Panc1 (cell line): ENCODE measurements around the gene HTR1B. TPM values are rescaled to one million over a fixed set of nuclear protein-coding genes. Genes with fewer than 3 reads are reported as not detected.

ENCODE experiments used
- ATAC-seq: fragments of 200-7000 bp; cut with Tn5 transposase; 2 replicates; pipeline ENCODE4 v1.9.1; 2020; ENCODE audit warnings: mild to moderate bottlenecking, moderate library complexity
- BruUV-seq: library from RNA; stranded (reverse); fragments of 400-500 nt; replicated peaks from 2 replicates; lab custom pipeline; 2021; lab: Mats Ljungman, UMichigan
- CTCF ChIA-PET: fragments of 300-600 bp; sonication (Branson Sonifier 250); formaldehyde crosslinking; loops from one replicate; lab custom pipeline; 2022; ENCODE audit warnings: antibody characterized with exemption; lab: Charles Lee
- POLR2A ChIA-PET: fragments of 300-600 bp; sonication (Branson Sonifier 250); formaldehyde crosslinking; loops from one replicate; lab custom pipeline; 2022; ENCODE audit warnings: antibody characterized with exemption; lab: Charles Lee
- DNase-seq: peaks from one replicate; pipeline ENCODE4 v3.0.0-alpha.2; 2010; ENCODE audit warnings: low read depth, low spot score
- H3K27ac ChIP-seq: 2 replicates; pipeline ENCODE4 v1.5.1; 2011; ENCODE audit warnings: mild to moderate bottlenecking, low read length, inconsistent platforms
- H3K27me3 ChIP-seq: fragments of 200-500 bp; sonication (Bioruptor generic); 2 replicates; pipeline ENCODE4 v1.6.0; 2014; ENCODE audit warnings: low read length, inconsistent platforms; ENCODE audit not compliant: control insufficient read depth, insufficient read depth
- H3K36me3 ChIP-seq: fragments of 200-500 bp; sonication (Bioruptor generic); 2 replicates; pipeline ENCODE4 v1.5.1; 2014; ENCODE audit warnings: inconsistent platforms, mild to moderate bottlenecking, low read length, moderate library complexity; ENCODE audit not compliant: control insufficient read depth, insufficient read depth
- H3K4me1 ChIP-seq: 2 replicates; pipeline ENCODE4 v1.5.1; 2011; ENCODE audit warnings: inconsistent platforms, mild to moderate bottlenecking, low read length, moderate library complexity; ENCODE audit not compliant: control insufficient read depth, insufficient read depth
- H3K4me3 ChIP-seq, 2 experiments: 2 replicates each; pipeline ENCODE4 v1.5.1; 2011 to 2012; ENCODE audit warnings: low read depth in 2 of 2, low read length in 2 of 2, mild to moderate bottlenecking in 2 of 2, inconsistent platforms in 1 of 2, moderate library complexity in 1 of 2
- H3K9me3 ChIP-seq: fragments of 200-500 bp; sonication (Bioruptor generic); 2 replicates; pipeline ENCODE4 v1.5.1; 2014; ENCODE audit warnings: low read depth, mild to moderate bottlenecking, inconsistent platforms, low read length, moderate library complexity; ENCODE audit not compliant: control insufficient read depth, insufficient read depth
- POLR2AphosphoS5 ChIP-seq: IDR thresholded peaks from 2 replicates; pipeline ENCODE4 v1.6.1; 2012; ENCODE audit warnings: mild to moderate bottlenecking, low read depth, low read length, moderate library complexity
- REST ChIP-seq, 2 experiments: IDR thresholded peaks; 2 replicates each; pipeline ENCODE4 v1.6.1; 2011 to 2012; ENCODE audit warnings: low read depth in 2 of 2, control low read depth in 1 of 2, low read length in 1 of 2, mild to moderate bottlenecking in 1 of 2, moderate library complexity in 1 of 2; ENCODE audit not compliant: insufficient read depth in 1 of 2
- SIN3A ChIP-seq: IDR thresholded peaks from 2 replicates; pipeline ENCODE4 v1.6.1; 2012; ENCODE audit warnings: low read depth, mild to moderate bottlenecking, low read length, moderate library complexity, borderline replicate concordance; ENCODE audit not compliant: insufficient read depth
- TCF7L2 ChIP-seq: IDR thresholded peaks from 2 replicates; pipeline ENCODE4 v1.6.1; 2011; ENCODE audit warnings: mild to moderate bottlenecking, low read depth, low read length, inconsistent platforms
- in situ Hi-C: cut with HindIII; loops from 2 replicates; pipeline ENCODE4 v1.10.0; 2016; ENCODE audit warnings: low sequenced_read_pairs, low pct_unique_long_range_greater_than_20kb
- intact Hi-C: fragments of 100-400 bp; cut with micrococcal nuclease; formaldehyde crosslinking; loops from one replicate; pipeline ENCODE4 v1.10.0; 2022; ENCODE audit not compliant: unreplicated experiment
- total RNA-seq: library from RNA; stranded (reverse); gene quantifications from one replicate; pipeline ENCODE4 v1.2.1, GENCODE V29; 2021; ENCODE audit not compliant: unreplicated experiment
- TF ChIP-seq, protein P1 (sequence below): fragments of 450-650 bp; IDR thresholded peaks from 2 replicates; pipeline ENCODE4 v1.5.1; 2017; ENCODE audit warnings: mild to moderate bottlenecking

Gene HTR1B
- total RNA-seq, 1 experiment from 2014 or later, result 14.0 TPM

- Histone ChIP-seq H3K9me3 (0 out of 2 replicates have a peak, but pooled peaks cover 3% of the 10 kb centered on the region), H3K36me3 (no peaks in the 10 kb centered on the region), H3K4me1 (no peaks in the 10 kb centered on the region; the same call in 1 of the 2 replicates), H3K27me3 (no peaks in the 10 kb centered on the region), H3K27ac (peak overlapping the region; percentile 25; the same call in 1 of the 2 replicates), H3K4me3 (no peak overlapping the region)
- BruUV-seq, result no TSS peak
- intact Hi-C loops (no loop called here), in situ Hi-C loops (no loop called here)
- TF ChIP-seq, protein P1, sequence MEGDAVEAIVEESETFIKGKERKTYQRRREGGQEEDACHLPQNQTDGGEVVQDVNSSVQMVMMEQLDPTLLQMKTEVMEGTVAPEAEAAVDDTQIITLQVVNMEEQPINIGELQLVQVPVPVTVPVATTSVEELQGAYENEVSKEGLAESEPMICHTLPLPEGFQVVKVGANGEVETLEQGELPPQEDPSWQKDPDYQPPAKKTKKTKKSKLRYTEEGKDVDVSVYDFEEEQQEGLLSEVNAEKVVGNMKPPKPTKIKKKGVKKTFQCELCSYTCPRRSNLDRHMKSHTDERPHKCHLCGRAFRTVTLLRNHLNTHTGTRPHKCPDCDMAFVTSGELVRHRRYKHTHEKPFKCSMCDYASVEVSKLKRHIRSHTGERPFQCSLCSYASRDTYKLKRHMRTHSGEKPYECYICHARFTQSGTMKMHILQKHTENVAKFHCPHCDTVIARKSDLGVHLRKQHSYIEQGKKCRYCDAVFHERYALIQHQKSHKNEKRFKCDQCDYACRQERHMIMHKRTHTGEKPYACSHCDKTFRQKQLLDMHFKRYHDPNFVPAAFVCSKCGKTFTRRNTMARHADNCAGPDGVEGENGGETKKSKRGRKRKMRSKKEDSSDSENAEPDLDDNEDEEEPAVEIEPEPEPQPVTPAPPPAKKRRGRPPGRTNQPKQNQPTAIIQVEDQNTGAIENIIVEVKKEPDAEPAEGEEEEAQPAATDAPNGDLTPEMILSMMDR, result no peak
- no peak for TF ChIP-seq REST (IDR thresholded peaks at IDR 0.05; ENCODE audit: insufficient read depth in 1 of 2, low read depth in 2 of 2, low read length in 1 of 2)
- no peak for TF ChIP-seq POLR2AphosphoS5
- no peak for TF ChIP-seq TCF7L2
- DNase-seq (no peak), ATAC-seq (no peak)
- POLR2A ChIA-PET, result no interaction called here
- CTCF ChIA-PET, result no interaction called here
These were observed 14.7 kb downstream of the HTR1B start for GRCh38 chr6:77448546-77448945.

DNA sequence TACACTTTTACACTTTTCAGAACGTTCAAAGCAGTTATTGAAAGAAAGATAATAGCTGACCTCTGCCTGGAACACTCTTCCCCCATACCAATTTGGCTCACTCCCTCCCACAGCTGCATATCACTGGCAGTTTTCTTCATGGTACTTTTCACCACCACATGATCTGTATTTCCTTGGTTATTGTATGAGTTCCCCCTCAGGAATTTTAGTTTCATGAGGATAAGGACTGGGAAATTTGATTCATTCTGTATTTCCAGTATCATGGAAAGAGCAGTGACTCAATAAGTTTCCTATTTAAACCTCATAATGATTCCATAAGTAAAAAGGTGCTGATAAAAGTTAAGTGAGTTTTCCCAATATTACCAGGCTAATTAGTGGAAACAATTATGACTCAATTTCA, 16.0 kb downstream of the HTR1B start:
- TF ChIP-seq SIN3A (no peak), TCF7L2 (no peak)
- TF ChIP-seq, protein P1, result no peak
- no TSS peak for BruUV-seq

More for the DNA sequence above, 16.0 kb downstream of the HTR1B start:
- Histone ChIP-seq H3K27me3 (no peaks in the 10 kb centered on the region), H3K27ac (no peak overlapping the region), H3K9me3 (0 out of 2 replicates have a peak, but pooled peaks cover 3% of the 10 kb centered on the region), H3K36me3 (no peaks in the 10 kb centered on the region), H3K4me3 (no peak overlapping the region), H3K4me1 (no peaks in the 10 kb centered on the region; the same call in 1 of the 2 replicates)
- in situ Hi-C loops, result no loop called here
- DNase-seq (no peak), ATAC-seq (no peak)
- ChIA-PET POLR2A (no interaction called here), CTCF (no interaction called here)
- intact Hi-C loops, result no loop called here
